Smooth muscle cell (in vitro differentiated cells): ENCODE results near the gene GADD45B. TPM values are rescaled to one million over a fixed set of nuclear protein-coding genes. Genes with fewer than 3 reads are reported as not detected.
"Not testable (repeated sequence)": the region's sequence is repeated elsewhere in the genome, so short reads cannot be mapped to it uniquely, and the experiment has no call there.

Experiments
- DNase-seq: peaks from one replicate; lab custom pipeline; 2025; ENCODE audit not compliant: unreplicated experiment; lab: John Stamatoyannopoulos, UW
- H2AFZ ChIP-seq: fragments of 200-600 bp; sonication (generic); 2 replicates; pipeline ENCODE4 v1.6.0; 2016; ENCODE audit warnings: antibody characterized with exemption, low read depth, mild to moderate bottlenecking
- H3F3A ChIP-seq: fragments of 200-600 bp; sonication (generic); 2 replicates; pipeline ENCODE4 v1.6.0; 2017; ENCODE audit warnings: antibody characterized with exemption, low read depth
- H3K27ac ChIP-seq: fragments of 200-600 bp; sonication (generic); 2 replicates; pipeline ENCODE4 v1.5.1; 2016; ENCODE audit warnings: low read depth, mild to moderate bottlenecking
- H3K27me3 ChIP-seq: fragments of 200-600 bp; sonication (generic); 2 replicates; pipeline ENCODE4 v1.6.1; 2016; ENCODE audit warnings: low read depth, mild to moderate bottlenecking
- H3K36me3 ChIP-seq: fragments of 200-600 bp; sonication (generic); 2 replicates; pipeline ENCODE4 v1.5.1; 2016; ENCODE audit warnings: low read depth
- H3K4me1 ChIP-seq: fragments of 200-600 bp; sonication (generic); 2 replicates; pipeline ENCODE4 v1.5.1; 2016; ENCODE audit warnings: low read depth
- H3K4me2 ChIP-seq: fragments of 200-600 bp; sonication (generic); 2 replicates; pipeline ENCODE4 v1.6.0; 2016; ENCODE audit warnings: mild to moderate bottlenecking
- H3K4me3 ChIP-seq: fragments of 200-600 bp; sonication (generic); 2 replicates; pipeline ENCODE4 v1.5.1; 2016; ENCODE audit warnings: mild to moderate bottlenecking
- H3K79me2 ChIP-seq: fragments of 200-600 bp; sonication (generic); 2 replicates; pipeline ENCODE4 v1.6.0; 2016; ENCODE audit warnings: low read depth, mild to moderate bottlenecking
- H3K9ac ChIP-seq: fragments of 200-600 bp; sonication (generic); 2 replicates; pipeline ENCODE4 v1.6.0; 2016; ENCODE audit warnings: low read depth
- H3K9me3 ChIP-seq: fragments of 200-600 bp; sonication (generic); replicated peaks from 2 replicates; pipeline ENCODE4 v1.5.1; 2016; ENCODE audit warnings: low read depth
- H4K20me1 ChIP-seq: fragments of 200-600 bp; sonication (generic); 2 replicates; pipeline ENCODE4 v1.6.0; 2016; ENCODE audit warnings: low read depth
- CTCF ChIP-seq: fragments of 200-600 bp; sonication (generic); IDR thresholded peaks from 2 replicates; pipeline ENCODE4 v1.5.1; 2017; ENCODE audit warnings: borderline replicate concordance, mild to moderate bottlenecking, antibody characterized with exemption; ENCODE audit not compliant: insufficient read depth, poor library complexity, severe bottlenecking
- WGBS: methylation state at CpG from one replicate; pipeline ENCODE4 v1.1.7; 2016; ENCODE audit warnings: low lambda C conversion rate; 5-methylcytosine and 5-hydroxymethylcytosine counted together
- polyA plus RNA-seq: library from polyadenylated mRNA; unstranded; fragments of >200 nt; fragmentation: Nextera tagmentation; extraction: Ambion mirVana; gene quantifications from 2 replicates; pipeline ENCODE4 v1.2.1, GENCODE V29; 2016
- total RNA-seq: library from RNA; depleted of rRNA; stranded (reverse); fragments of >200 nt; gene quantifications from 2 replicates; pipeline ENCODE4 v1.2.3, GENCODE V29; 2014

Gene GADD45B
- total and polyA plus RNA-seq, 2 experiments from 2014 or later = 252 to 533 TPM

- Histone ChIP-seq H4K20me1 (no peaks in the 10 kb centered on the region), H3K9ac (peak overlapping the region; percentile 61)
Observed at GRCh38 chr19:2461751-2462634, 13.9 kb upstream of the GADD45B start.

GRCh38 chr19:2462635-2463421, 13.1 kb upstream of the GADD45B start:
- no peak for TF ChIP-seq CTCF
- Histone ChIP-seq H3K36me3 (no peaks in the 10 kb centered on the region), H3K4me2 (peak overlapping the region; percentile 83), H3K9me3 (no peaks in the 10 kb centered on the region), H3K27me3 (no peaks in the 10 kb centered on the region), H3K27ac (no peak overlapping the region), H3K4me3 (peak overlapping the region; percentile 61), H3K9ac (no peak overlapping the region), H3K4me1 (no peaks in the 10 kb centered on the region), H3K79me2 (peaks cover 2% of the 10 kb centered on the region), H4K20me1 (no peaks in the 10 kb centered on the region), H3F3A (peaks cover 5% of the 10 kb centered on the region), H2AFZ (no peak overlapping the region)
- DNase-seq = peak; percentile 44
- 6% methylated on average over 45 of the region's 46 CpGs for WGBS

More at GRCh38 chr19:2461751-2462634, 13.9 kb upstream of the GADD45B start:
- Histone ChIP-seq H3K79me2 (peaks cover 9% of the 10 kb centered on the region), H3K27ac (no peak overlapping the region), H3K4me1 (no peaks in the 10 kb centered on the region), H3K27me3 (no peaks in the 10 kb centered on the region), H3K9me3 (no peaks in the 10 kb centered on the region), H2AFZ (peak overlapping the region; percentile 86), H3K4me2 (peak overlapping the region; percentile 83), H3K36me3 (no peaks in the 10 kb centered on the region), H3F3A (peaks cover 5% of the 10 kb centered on the region), H3K4me3 (peak overlapping the region; percentile 61)
- TF ChIP-seq CTCF = no peak
- 7% methylated on average over 58 of the region's 62 CpGs for WGBS
- peak; percentile 51 for DNase-seq

- H2AFZ ChIP-seq, H3K27me3 ChIP-seq, H3K4me3 ChIP-seq, H3K4me1 ChIP-seq, H3K79me2 ChIP-seq, H3F3A ChIP-seq, H3K4me2 ChIP-seq, H3K36me3 ChIP-seq, H4K20me1 ChIP-seq, H3K9me3 ChIP-seq, DNase-seq, H3K27ac ChIP-seq, H3K9ac ChIP-seq: not testable (repeated sequence)
- WGBS = 94% methylated on average over 5 of the region's 5 CpGs
Observed at GRCh38 chr19:2463694-2464093, 12.2 kb upstream of the GADD45B start.

- no peak overlapping the region for H3K4me2 ChIP-seq
- H3K9me3 ChIP-seq = no peaks in the 10 kb centered on the region
- H3K36me3 ChIP-seq = no peaks in the 10 kb centered on the region
- H3K27ac ChIP-seq = peak overlapping the region; percentile 19
- H3K27me3 ChIP-seq = no peaks in the 10 kb centered on the region
- no peaks in the 10 kb centered on the region for H4K20me1 ChIP-seq
- no peak for DNase-seq
- H3K4me3 ChIP-seq = no peak overlapping the region
- H3K79me2 ChIP-seq = no peaks in the 10 kb centered on the region
- TF ChIP-seq CTCF = no peak
- peaks cover 5% of the 10 kb centered on the region for H3F3A ChIP-seq
- no peak overlapping the region for H3K9ac ChIP-seq
- no peaks in the 10 kb centered on the region for H3K4me1 ChIP-seq
- WGBS = 73% methylated on average over 5 of the region's 5 CpGs
- H2AFZ ChIP-seq = no peak overlapping the region
Observed at GRCh38 chr19:2464389-2464788, 11.5 kb upstream of the GADD45B start.
